Activated CD8-positive, alpha-beta memory T cell treated with anti-CD3 and anti-CD28 coated beads for 24 hours (primary cell): Measurements from ENCODE around the gene FYN.

Source experiments
- DNase-seq: peaks from one replicate; pipeline ENCODE4 v3.0.0-alpha.2; 2020

FYN gene

DNA sequence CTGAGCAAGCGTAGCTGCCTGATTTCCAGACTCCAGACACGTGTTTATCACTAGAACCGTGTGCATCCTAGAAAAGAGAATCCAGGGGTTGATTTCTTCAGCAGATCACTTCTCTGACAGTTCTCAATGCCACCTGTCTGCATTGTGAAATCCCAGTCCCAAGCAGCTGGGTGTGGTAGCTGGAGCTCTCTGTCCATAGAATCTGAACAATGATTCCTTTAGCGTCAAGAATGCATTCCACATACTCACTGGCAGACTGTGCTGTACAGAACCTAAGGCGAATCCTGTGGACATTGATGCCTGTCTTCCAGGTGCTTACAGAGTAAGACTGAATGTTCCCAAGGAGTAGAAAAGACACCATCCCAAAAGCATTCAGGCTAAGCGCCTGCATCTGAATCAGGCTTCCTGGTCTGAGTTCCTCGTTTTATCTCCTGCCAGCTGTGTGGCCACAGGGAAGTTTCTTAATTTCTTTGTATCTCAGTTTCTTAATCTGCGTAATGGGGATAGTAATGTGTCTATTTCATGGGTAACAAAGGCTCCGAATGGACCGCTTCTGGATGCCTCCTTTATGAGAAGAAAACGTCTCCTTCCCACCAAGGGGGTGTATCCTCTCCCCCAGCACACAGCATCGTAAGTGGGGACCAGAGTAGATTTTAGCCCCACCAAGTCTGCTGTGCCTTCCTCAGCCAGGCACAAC, 257.2 kb downstream of the FYN start:
- DNase-seq: no peak

DNA sequence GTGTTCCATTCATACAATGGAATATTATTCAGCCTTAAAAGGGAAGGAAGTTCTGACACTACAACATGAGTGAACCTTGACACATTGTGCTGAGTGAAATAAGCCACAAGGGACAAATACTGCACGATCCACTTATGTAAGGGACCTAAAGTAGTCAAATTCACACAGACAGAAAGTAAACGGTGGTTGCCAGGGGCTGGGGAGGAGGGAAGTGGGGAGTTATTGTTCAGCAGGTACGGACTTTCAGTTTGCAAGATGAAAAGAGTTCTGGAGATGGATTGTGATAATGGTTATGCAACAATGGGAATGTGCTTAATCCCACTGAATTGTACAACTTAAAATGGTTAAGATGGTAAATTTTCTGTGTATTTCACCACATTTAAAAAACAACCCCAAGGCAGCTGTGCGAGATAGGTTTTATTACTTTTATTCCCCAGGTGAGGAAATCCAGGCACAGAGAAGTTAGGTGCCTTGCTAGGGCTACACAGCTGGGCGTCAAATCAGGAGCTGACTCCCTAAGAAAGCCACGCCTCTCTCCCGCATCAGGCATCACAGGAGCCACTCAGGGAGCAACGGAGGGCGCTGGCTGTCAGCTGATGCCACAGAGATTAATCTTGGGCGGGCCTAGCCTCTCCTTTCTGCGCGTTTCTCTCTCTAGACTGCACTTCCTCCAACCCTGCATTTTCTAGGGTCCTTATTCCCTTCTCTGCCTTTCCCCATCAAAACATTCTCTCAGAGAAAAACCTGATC, 258.2 kb downstream of the FYN start:
- no peak for DNase-seq

DNA sequence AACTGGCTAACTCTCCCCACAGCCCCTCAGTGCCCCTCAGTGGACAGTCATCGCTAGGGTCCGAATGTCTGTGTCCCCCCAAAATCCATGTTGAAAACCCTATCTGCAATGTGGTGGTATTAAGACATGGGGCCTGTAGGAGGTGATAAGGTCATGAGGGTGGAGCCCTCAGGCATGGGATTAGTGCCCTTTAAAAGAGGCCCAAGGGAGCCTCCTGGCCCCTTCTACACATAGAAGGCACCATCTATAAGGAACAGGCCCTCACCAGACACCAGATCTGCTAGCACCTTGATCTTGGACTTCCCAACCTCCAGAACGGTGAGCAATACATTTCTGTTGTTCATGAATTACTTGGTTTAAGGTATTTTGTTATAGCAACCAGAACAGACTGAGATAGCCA, 260.9 kb downstream of the FYN start:
- DNase-seq: no peak

DNA sequence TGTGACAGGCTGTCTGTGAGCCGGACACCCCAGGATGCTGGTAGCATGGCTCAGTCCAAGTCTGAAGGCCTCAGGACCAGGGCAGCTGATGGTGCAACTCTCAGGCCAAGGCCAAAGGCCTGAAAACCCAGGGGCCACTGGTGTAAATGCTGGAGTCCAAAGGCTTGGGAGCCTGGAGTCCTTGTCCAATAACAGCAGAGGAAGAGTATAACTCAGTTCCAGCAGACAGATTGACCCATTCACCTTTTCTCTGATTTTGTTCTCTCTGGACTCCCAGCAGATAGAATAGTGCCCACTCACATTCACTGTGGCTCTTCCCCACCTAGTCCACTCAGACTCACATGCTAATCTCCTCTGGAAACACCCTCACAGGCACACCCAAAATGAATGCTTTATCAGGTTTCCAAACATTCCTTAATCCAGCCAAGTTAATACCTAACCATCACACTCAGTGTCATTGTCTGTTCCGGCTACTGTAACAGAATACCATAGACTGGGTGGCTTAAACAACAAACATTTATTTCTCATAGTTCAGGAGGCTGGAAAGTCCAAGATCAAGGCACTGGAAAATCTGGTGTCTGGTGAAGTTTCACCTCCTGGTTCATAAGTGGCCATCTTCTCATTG, 262.6 kb downstream of the FYN start:
- no peak for DNase-seq
